ENCODE results near the gene KPTN.

DNA sequence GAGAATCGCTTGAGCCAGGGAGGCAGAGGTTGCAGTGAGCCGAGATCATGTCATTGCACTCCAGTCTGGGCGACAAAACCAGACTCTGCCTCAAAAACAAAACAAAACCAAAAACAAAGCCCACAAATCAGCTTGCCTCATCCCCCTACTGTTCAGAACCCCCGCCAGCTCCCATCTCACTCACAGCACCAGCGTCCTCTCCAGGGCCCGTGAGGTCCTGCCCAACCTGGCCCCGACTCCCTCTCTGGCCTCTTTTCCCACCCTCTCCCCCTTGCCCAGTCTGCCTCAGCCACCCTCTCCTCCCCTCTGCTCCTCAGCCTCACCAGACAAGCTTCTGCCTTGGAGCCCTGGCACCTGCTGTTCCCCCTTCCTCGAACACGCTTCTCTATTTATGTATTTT, 16.1 kb downstream of the KPTN start:
- TF ChIP-seq, protein P1, sequence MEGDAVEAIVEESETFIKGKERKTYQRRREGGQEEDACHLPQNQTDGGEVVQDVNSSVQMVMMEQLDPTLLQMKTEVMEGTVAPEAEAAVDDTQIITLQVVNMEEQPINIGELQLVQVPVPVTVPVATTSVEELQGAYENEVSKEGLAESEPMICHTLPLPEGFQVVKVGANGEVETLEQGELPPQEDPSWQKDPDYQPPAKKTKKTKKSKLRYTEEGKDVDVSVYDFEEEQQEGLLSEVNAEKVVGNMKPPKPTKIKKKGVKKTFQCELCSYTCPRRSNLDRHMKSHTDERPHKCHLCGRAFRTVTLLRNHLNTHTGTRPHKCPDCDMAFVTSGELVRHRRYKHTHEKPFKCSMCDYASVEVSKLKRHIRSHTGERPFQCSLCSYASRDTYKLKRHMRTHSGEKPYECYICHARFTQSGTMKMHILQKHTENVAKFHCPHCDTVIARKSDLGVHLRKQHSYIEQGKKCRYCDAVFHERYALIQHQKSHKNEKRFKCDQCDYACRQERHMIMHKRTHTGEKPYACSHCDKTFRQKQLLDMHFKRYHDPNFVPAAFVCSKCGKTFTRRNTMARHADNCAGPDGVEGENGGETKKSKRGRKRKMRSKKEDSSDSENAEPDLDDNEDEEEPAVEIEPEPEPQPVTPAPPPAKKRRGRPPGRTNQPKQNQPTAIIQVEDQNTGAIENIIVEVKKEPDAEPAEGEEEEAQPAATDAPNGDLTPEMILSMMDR (conservative IDR thresholded peaks at IDR 0.05; ENCODE audit: low read length): no peak
- TF ChIP-seq EZH2phosphoT487 (IDR thresholded peaks at IDR 0.05; ENCODE audit: borderline replicate concordance): no peak
